H9 (cell line): ENCODE data around the gene MYT1. TPM values are rescaled to one million over a fixed set of nuclear protein-coding genes. Genes with fewer than 3 reads are reported as not detected.

Experiments used
- DNase-seq: peaks from one replicate; pipeline ENCODE4 v3.0.0-alpha.2; 2017
- H2AFZ ChIP-seq: one replicate; pipeline ENCODE4 v1.6.1; 2013; ENCODE audit warnings: mild to moderate bottlenecking, low read length, control low read depth, moderate library complexity
- H2AK5ac ChIP-seq: 2 replicates; pipeline ENCODE4 v1.6.1; 2013; ENCODE audit warnings: low read length, control low read depth, mixed read lengths; ENCODE audit not compliant: insufficient read length
- H2BK120ac ChIP-seq: one replicate; pipeline ENCODE4 v1.6.1; 2013; ENCODE audit warnings: low read depth, mild to moderate bottlenecking, low read length, control low read depth, inconsistent platforms; ENCODE audit not compliant: poor library complexity, severe bottlenecking
- H2BK12ac ChIP-seq: 2 replicates; pipeline ENCODE4 v1.6.1; 2013; ENCODE audit warnings: low read length, control low read depth, mixed read lengths, low read depth; ENCODE audit not compliant: insufficient read length
- H2BK15ac ChIP-seq: 2 replicates; pipeline ENCODE4 v1.6.1; 2013; ENCODE audit warnings: low read depth, low read length, control low read depth
- H2BK20ac ChIP-seq: one replicate; pipeline ENCODE4 v1.6.1; 2013; ENCODE audit warnings: low read depth, mild to moderate bottlenecking, low read length, control low read depth, inconsistent platforms; ENCODE audit not compliant: poor library complexity, severe bottlenecking
- H2BK5ac ChIP-seq: 2 replicates; pipeline ENCODE4 v1.6.1; 2013; ENCODE audit warnings: low read length, control low read depth, mixed read lengths; ENCODE audit not compliant: insufficient read length
- H3K14ac ChIP-seq: 2 replicates; pipeline ENCODE4 v1.6.1; 2013; ENCODE audit warnings: low read length, control low read depth; ENCODE audit not compliant: insufficient read depth
- H3K18ac ChIP-seq: 2 replicates; pipeline ENCODE4 v1.6.1; 2013; ENCODE audit warnings: low read depth, mild to moderate bottlenecking, mixed read lengths, low read length, control low read depth; ENCODE audit not compliant: insufficient read length
- H3K23ac ChIP-seq: 2 replicates; pipeline ENCODE4 v1.6.1; 2013; ENCODE audit warnings: low read length, control low read depth, mixed read lengths, low read depth; ENCODE audit not compliant: insufficient read length
- H3K23me2 ChIP-seq: 2 replicates; pipeline ENCODE4 v1.6.1; 2013; ENCODE audit warnings: low read depth, mild to moderate bottlenecking, mixed read lengths, low read length, control low read depth; ENCODE audit not compliant: insufficient read length, poor library complexity, severe bottlenecking
- H3K27ac ChIP-seq: 2 replicates; pipeline ENCODE4 v1.5.1; 2013; ENCODE audit warnings: low read length, control low read depth, mixed read lengths, low read depth; ENCODE audit not compliant: insufficient read length
- H3K27me3 ChIP-seq: 2 replicates; pipeline ENCODE4 v1.6.1; 2013; ENCODE audit warnings: low read length, control low read depth, inconsistent platforms; ENCODE audit not compliant: insufficient read depth
- H3K4ac ChIP-seq: 2 replicates; pipeline ENCODE4 v1.6.1; 2013; ENCODE audit warnings: low read depth, mild to moderate bottlenecking, control low read depth, inconsistent platforms, low read length, moderate library complexity
- H3K4me1 ChIP-seq: 2 replicates; pipeline ENCODE4 v1.6.1; 2013; ENCODE audit warnings: low read length, control low read depth, inconsistent platforms; ENCODE audit not compliant: insufficient read depth
- H3K4me2 ChIP-seq: 2 replicates; pipeline ENCODE4 v1.6.1; 2013; ENCODE audit warnings: low read length, control low read depth, mixed read lengths; ENCODE audit not compliant: insufficient read length, insufficient read depth
- H3K56ac ChIP-seq: 2 replicates; pipeline ENCODE4 v1.6.1; 2013; ENCODE audit warnings: low read depth, mild to moderate bottlenecking, mixed read lengths, low read length, control low read depth; ENCODE audit not compliant: insufficient read length
- H3K79me1 ChIP-seq: 2 replicates; pipeline ENCODE4 v1.6.1; 2013; ENCODE audit warnings: low read depth, mild to moderate bottlenecking, moderate library complexity, low read length, control low read depth, inconsistent platforms; ENCODE audit not compliant: insufficient read depth, poor library complexity, severe bottlenecking
- H3K79me2 ChIP-seq: 2 replicates; pipeline ENCODE4 v1.6.1; 2013; ENCODE audit warnings: low read length, control low read depth, inconsistent platforms; ENCODE audit not compliant: insufficient read depth
- H3K9ac ChIP-seq: 2 replicates; pipeline ENCODE4 v1.6.1; 2013; ENCODE audit warnings: low read length, control low read depth, mixed read lengths; ENCODE audit not compliant: insufficient read length; ENCODE audit errors: extremely low read depth
- H3K9me3 ChIP-seq: one replicate; pipeline ENCODE4 v1.6.1; 2013; ENCODE audit warnings: low read depth, low read length, inconsistent platforms; ENCODE audit not compliant: control insufficient read depth
- H3T11ph ChIP-seq: one replicate; pipeline ENCODE4 v1.6.1; 2013; ENCODE audit warnings: mild to moderate bottlenecking, low read length, control low read depth, inconsistent platforms
- H4K20me1 ChIP-seq: one replicate; pipeline ENCODE4 v1.6.1; 2013; ENCODE audit not compliant: control insufficient read depth, insufficient read length, insufficient read depth
- H4K5ac ChIP-seq: 2 replicates; pipeline ENCODE4 v1.6.1; 2013; ENCODE audit warnings: low read depth, mild to moderate bottlenecking, mixed read lengths, low read length, control low read depth; ENCODE audit not compliant: insufficient read length
- H4K8ac ChIP-seq: replicated peaks from 2 replicates; pipeline ENCODE4 v1.6.1; 2013; ENCODE audit warnings: low read length, control low read depth, mixed read lengths, low read depth; ENCODE audit not compliant: insufficient read length
- H4K91ac ChIP-seq: 2 replicates; pipeline ENCODE4 v1.6.1; 2013; ENCODE audit warnings: low read depth, mild to moderate bottlenecking, moderate library complexity, mixed read lengths, low read length, control low read depth; ENCODE audit not compliant: insufficient read length
- H3K27ac Mint-ChIP-seq, 3 experiments: 2 replicates in 2 of 3; 3 replicates in 1 of 3; pipeline ENCODE4 v1.8.0; 2020 to 2021; ENCODE audit warnings: mixed read lengths in 3 of 3, mild to moderate bottlenecking in 1 of 3, moderate library complexity in 1 of 3
- H3K27me3 Mint-ChIP-seq: 2 replicates; pipeline ENCODE4 v1.8.0; 2021; ENCODE audit warnings: low read depth, mild to moderate bottlenecking, moderate library complexity, mixed read lengths
- H3K36me3 Mint-ChIP-seq, 3 experiments: 2 replicates in 2 of 3; 3 replicates in 1 of 3; pipeline ENCODE4 v1.8.0; 2020 to 2021; ENCODE audit warnings: low read depth in 3 of 3, mixed read lengths in 3 of 3; ENCODE audit not compliant: insufficient read depth in 1 of 3
- H3K4me1 Mint-ChIP-seq, 2 experiments: 2 replicates each; pipeline ENCODE4 v1.8.0; 2020; ENCODE audit warnings: mixed read lengths in 2 of 2
- H3K4me3 Mint-ChIP-seq, 2 experiments: 2 replicates in 1 of 2; 3 replicates in 1 of 2; pipeline ENCODE4 v1.8.0; 2020 to 2021; ENCODE audit warnings: mild to moderate bottlenecking in 2 of 2, mixed read lengths in 2 of 2, moderate library complexity in 1 of 2
- H3K9me3 Mint-ChIP-seq, 2 experiments: 2 replicates in 1 of 2; 3 replicates in 1 of 2; pipeline ENCODE4 v1.8.0; 2020; ENCODE audit warnings: mild to moderate bottlenecking in 2 of 2, mixed read lengths in 2 of 2, moderate library complexity in 1 of 2
- CTCF ChIP-seq: fragments of 200-600 bp; sonication (generic); conservative IDR thresholded peaks from 3 replicates; pipeline ENCODE4 v1.8.0; 2021; ENCODE audit warnings: antibody characterized with exemption, mild to moderate bottlenecking
- WGBS: extraction: QIAGEN DNeasy Blood & Tissue Kit; methylation state at CpG from one replicate; pipeline ENCODE4 v1.1.7; 2013; ENCODE audit warnings: missing lambda C conversion rate, low lambda C conversion rate, mixed read lengths; ENCODE audit not compliant: insufficient read length; ENCODE audit errors: extremely low coverage; 5-methylcytosine and 5-hydroxymethylcytosine counted together
- total RNA-seq: library from RNA; stranded (reverse); gene quantifications from 2 replicates; pipeline ENCODE4 v1.2.1, GENCODE V29; 2021

The MYT1 gene
- total RNA-seq, 1 experiment from 2014 or later, result 0.79 TPM

GRCh38 chr20:64176551-64176950, 12.3 kb downstream of the MYT1 start:
- H3K23ac ChIP-seq, result no peak overlapping the region
- no peak overlapping the region for H3K27ac ChIP-seq
- H3K9me3 ChIP-seq, result no peaks in the 10 kb centered on the region
- peaks cover 44% of the 10 kb centered on the region for H3K27me3 Mint-ChIP-seq
- no peak overlapping the region for H2AK5ac ChIP-seq
- peaks cover 5 to 7% of the 10 kb centered on the region in 2 experiments for H3K9me3 Mint-ChIP-seq
- no peak for TF ChIP-seq CTCF
- peaks cover 18 to 27% of the 10 kb centered on the region in 2 experiments for H3K4me1 Mint-ChIP-seq
- peak overlapping the region; percentile 38 for H3K4me2 ChIP-seq
- H4K91ac ChIP-seq, result no peak overlapping the region
- H2BK5ac ChIP-seq, result no peak overlapping the region
- no peak overlapping the region for H2BK120ac ChIP-seq
- 0 out of 7 replicates have a peak overlapping the region, but pooled peaks of 1 of the 3 experiments have one; percentile 89 for H3K27ac Mint-ChIP-seq
- H3K14ac ChIP-seq, result peak overlapping the region; percentile 73; the same call in 1 of the 2 replicates
- no peak overlapping the region for H3K4ac ChIP-seq
- H3K36me3 Mint-ChIP-seq, result peaks cover 4 to 10% (median 5%) of the 10 kb centered on the region in 3 experiments; a peak in 4 of 7 replicates
- H2BK12ac ChIP-seq, result no peak overlapping the region
- no peak overlapping the region for H3K56ac ChIP-seq
- no peak overlapping the region for H3K9ac ChIP-seq
- DNase-seq, result no peak
- WGBS, result no CpG with 5 or more reads among the region's 11 CpGs
- H3K4me3 Mint-ChIP-seq, result peak overlapping the region; percentile 10 to 20; a peak in 3 of 5 replicates
- no peak overlapping the region for H2BK15ac ChIP-seq
- H3K27me3 ChIP-seq, result no peaks in the 10 kb centered on the region; the same call in 1 of the 2 replicates
- H2AFZ ChIP-seq, result no peak overlapping the region
- no peak overlapping the region for H4K8ac ChIP-seq
- no peaks in the 10 kb centered on the region for H3K79me2 ChIP-seq
- H4K5ac ChIP-seq, result no peak overlapping the region
- H3K18ac ChIP-seq, result no peak overlapping the region
- peaks cover 2% of the 10 kb centered on the region; the same call in 1 of the 2 replicates for H3K4me1 ChIP-seq
- no peak overlapping the region for H3T11ph ChIP-seq
- no peak overlapping the region for H2BK20ac ChIP-seq
- H3K79me1 ChIP-seq, result no peaks in the 10 kb centered on the region
- H4K20me1 ChIP-seq, result no peaks in the 10 kb centered on the region
- no peaks in the 10 kb centered on the region for H3K23me2 ChIP-seq
